ENCODE data around the gene CHDH. TPM values are rescaled to one million over a fixed set of nuclear protein-coding genes. Genes with fewer than 3 reads are reported as not detected.

The CHDH gene
- total RNA-seq, 4 donors from 2014 or later, result 2.8 to 15.9 (median 9.7) TPM

DNA sequence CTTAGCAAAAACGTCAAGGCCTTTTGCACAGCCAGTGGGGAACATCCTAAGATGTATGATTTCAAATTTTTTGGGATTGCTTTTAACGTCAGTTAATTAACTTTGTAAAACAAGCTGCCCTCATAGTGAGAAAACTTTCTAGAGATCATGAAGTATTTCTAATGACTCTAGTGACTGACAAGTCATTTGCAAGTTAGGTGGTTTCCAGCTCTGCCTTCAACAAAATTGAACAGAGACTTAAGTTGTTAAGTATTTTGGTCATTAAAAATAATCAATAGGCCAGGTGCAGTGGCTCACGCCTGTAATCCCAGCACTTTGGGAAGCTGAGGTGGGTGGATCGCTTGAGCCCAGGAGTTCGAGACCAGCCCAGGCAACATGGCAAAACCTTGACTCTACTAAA, 71.2 kb downstream of the CHDH start:
- WGBS, 2 donors, result 84 to 91% methylated on average over 5 of the region's 5 CpGs
- no peaks in the 10 kb centered on the region for H3K27me3 ChIP-seq

DNA sequence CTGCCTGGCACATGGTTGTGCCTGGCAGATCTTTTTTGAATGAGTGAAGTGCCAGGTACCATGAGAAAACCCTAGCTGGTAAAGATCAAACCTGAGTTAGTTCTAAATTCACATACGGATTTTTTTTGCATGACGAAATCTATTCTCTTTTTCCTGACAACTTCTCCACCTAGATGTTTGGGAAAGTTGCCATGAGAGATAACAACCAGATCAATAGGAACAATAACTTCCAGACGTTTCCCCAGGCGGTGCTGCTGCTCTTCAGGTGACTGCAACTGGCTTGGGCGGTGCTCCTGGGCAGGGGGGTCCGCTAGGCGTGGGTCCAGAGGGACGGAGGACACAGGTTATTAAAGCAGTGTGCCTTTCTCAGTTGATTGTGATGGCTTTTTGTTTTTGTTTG, 71.8 kb downstream of the CHDH start:
- DNase-seq (ENCODE audit: low spot score in 2 of 2), result no peak
- Histone ChIP-seq H3K9me3 (no peaks in the 10 kb centered on the region), H3K4me1 (peaks cover 0 to 28% (median 5%) of the 10 kb centered on the region in 4 donors), H3K27me3 (no peaks in the 10 kb centered on the region), H3K36me3 (no peaks in the 10 kb centered on the region), H3K4me3 (no peak overlapping the region), H3K27ac (no peak overlapping the region)
- WGBS, 2 donors, result 77% methylated on average over 8 of the region's 8 CpGs
- TF ChIP-seq EP300 (IDR thresholded peaks at IDR 0.05) (no peak), POLR2A (IDR thresholded peaks at IDR 0.05) (no peak)
- TF ChIP-seq, protein P1, sequence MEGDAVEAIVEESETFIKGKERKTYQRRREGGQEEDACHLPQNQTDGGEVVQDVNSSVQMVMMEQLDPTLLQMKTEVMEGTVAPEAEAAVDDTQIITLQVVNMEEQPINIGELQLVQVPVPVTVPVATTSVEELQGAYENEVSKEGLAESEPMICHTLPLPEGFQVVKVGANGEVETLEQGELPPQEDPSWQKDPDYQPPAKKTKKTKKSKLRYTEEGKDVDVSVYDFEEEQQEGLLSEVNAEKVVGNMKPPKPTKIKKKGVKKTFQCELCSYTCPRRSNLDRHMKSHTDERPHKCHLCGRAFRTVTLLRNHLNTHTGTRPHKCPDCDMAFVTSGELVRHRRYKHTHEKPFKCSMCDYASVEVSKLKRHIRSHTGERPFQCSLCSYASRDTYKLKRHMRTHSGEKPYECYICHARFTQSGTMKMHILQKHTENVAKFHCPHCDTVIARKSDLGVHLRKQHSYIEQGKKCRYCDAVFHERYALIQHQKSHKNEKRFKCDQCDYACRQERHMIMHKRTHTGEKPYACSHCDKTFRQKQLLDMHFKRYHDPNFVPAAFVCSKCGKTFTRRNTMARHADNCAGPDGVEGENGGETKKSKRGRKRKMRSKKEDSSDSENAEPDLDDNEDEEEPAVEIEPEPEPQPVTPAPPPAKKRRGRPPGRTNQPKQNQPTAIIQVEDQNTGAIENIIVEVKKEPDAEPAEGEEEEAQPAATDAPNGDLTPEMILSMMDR (IDR thresholded peaks at IDR 0.05), result no peak

More for the DNA sequence above, 71.2 kb downstream of the CHDH start:
- Histone ChIP-seq H3K4me1 (peaks cover 0 to 28% (median 5%) of the 10 kb centered on the region in 4 donors), H3K36me3 (no peaks in the 10 kb centered on the region), H3K27ac (no peak overlapping the region), H3K9me3 (no peaks in the 10 kb centered on the region), H3K4me3 (no peak overlapping the region)
- no peak for TF ChIP-seq POLR2A (IDR thresholded peaks at IDR 0.05)
- TF ChIP-seq EP300 (IDR thresholded peaks at IDR 0.05), result no peak
- TF ChIP-seq, protein P1 (IDR thresholded peaks at IDR 0.05), result no peak
- DNase-seq (ENCODE audit: low spot score in 2 of 2), result no peak

DNA sequence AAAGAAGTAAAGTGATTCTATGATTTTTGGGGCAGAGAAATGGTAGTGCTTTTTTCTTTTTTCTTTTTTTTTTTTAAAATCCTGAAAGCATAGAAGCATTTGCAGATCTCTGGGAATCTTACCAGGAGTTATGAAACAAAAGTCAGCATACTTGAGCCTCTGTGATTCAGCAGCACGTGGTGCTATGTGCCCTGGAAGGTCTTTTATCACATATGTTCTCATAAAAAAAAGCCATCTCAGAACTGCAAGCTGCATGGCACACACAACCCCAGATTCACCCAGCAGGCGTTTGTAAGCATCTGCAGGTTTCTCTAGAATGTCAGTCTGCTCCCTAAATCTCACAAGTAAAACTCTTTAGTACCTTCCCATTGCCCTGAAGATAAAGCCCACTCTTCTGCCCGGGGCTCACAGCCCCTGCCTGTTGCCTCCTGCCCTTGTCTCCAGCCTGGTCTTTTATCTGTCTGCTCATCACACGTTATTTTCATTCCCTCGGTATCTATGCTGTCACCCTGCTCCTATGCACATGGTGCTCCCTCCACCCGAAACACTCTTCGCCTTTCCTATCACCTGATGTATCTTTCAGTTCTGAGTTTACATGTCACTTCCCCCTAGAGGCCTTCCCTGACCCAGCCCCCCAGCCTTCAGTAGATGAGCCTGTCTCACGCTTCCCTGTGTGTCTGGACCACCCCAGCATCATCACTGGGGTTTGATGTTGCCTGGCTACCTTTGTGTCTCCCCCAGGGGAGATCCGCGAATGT, 72.4 kb downstream of the CHDH start:
- no peak overlapping the region for H3K4me3 ChIP-seq
- 66 to 69% methylated on average over 10 of the region's 10 CpGs for WGBS, 2 donors
- DNase-seq (ENCODE audit: low spot score in 2 of 2), result peak in 1 of 2 donors; percentile 53
- no peaks in the 10 kb centered on the region for H3K27me3 ChIP-seq
- no peaks in the 10 kb centered on the region for H3K36me3 ChIP-seq
- H3K27ac ChIP-seq, result peak overlapping the region in 2 of 4 donors; percentile 9 to 58
- no peaks in the 10 kb centered on the region for H3K9me3 ChIP-seq
- peaks cover 0 to 28% (median 5%) of the 10 kb centered on the region in 4 donors for H3K4me1 ChIP-seq
- TF ChIP-seq EP300 (IDR thresholded peaks at IDR 0.05) (peak in 1 of 2 donors; percentile 31), POLR2A (IDR thresholded peaks at IDR 0.05) (no peak)
- TF ChIP-seq, protein P1 (IDR thresholded peaks at IDR 0.05), result no peak

DNA sequence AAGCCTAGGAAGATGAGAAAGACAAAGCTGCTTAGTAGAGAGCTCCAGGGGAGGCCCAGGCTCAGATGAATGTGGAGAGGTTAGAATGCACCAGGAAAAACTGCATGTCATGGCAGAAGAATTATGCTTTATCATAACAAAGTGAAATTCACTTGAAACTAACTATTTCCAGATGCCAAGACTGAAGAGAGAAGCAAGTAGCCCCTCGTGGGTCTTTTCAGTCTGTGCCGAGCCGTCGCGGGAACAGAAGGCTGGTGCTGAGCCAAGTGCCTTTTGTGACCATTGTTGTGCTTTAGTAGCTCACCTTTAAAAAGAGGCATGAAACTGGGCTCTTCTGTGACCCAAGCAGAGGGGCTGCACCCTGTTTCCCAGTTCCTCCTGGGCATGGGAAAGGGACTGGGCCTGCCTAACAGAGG, 73.2 kb downstream of the CHDH start:
- peaks cover 0 to 28% (median 5%) of the 10 kb centered on the region in 4 donors for H3K4me1 ChIP-seq
- no peak overlapping the region for H3K4me3 ChIP-seq
- H3K9me3 ChIP-seq, result no peaks in the 10 kb centered on the region
- TF ChIP-seq POLR2A (IDR thresholded peaks at IDR 0.05) (no peak), EP300 (IDR thresholded peaks at IDR 0.05) (no peak)
- TF ChIP-seq, protein P1 (IDR thresholded peaks at IDR 0.05), result no peak
- WGBS, 2 donors, result 39 to 42% methylated on average over 5 of the region's 5 CpGs
- no peaks in the 10 kb centered on the region for H3K27me3 ChIP-seq
- DNase-seq (ENCODE audit: low spot score in 2 of 2), result no peak
- no peaks in the 10 kb centered on the region for H3K36me3 ChIP-seq
- H3K27ac ChIP-seq, result peak overlapping the region in 2 of 4 donors; percentile 9 to 55

DNA sequence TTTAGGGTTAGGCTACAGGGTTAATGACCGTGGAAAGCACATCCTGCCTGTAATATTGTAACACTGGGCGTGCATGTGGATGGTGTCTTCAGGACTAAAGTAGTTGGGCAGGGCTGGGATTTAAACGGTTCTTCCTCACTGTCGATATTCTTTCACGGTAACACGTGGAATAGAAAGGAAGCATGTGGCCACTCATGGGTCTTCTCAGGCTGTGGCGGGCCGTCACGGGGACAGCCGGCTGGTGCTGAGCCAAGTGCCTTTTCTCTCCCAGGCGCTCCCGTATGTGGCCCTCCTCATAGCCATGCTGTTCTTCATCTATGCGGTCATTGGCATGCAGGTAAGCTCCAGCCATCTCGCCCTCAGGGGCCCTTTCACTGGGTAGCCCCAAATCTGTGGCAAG, 73.7 kb downstream of the CHDH start:
- no peak for DNase-seq (ENCODE audit: low spot score in 2 of 2)
- H3K4me3 ChIP-seq, result no peak overlapping the region
- TF ChIP-seq POLR2A (IDR thresholded peaks at IDR 0.05) (no peak), EP300 (IDR thresholded peaks at IDR 0.05) (no peak)
- TF ChIP-seq, protein P1 (IDR thresholded peaks at IDR 0.05), result no peak
- peak overlapping the region in 1 of 4 donors; percentile 9 for H3K27ac ChIP-seq
- no peaks in the 10 kb centered on the region for H3K9me3 ChIP-seq
- peaks cover 0 to 28% (median 5%) of the 10 kb centered on the region in 4 donors for H3K4me1 ChIP-seq
- H3K27me3 ChIP-seq, result no peaks in the 10 kb centered on the region
- WGBS, 2 donors, result 60 to 66% methylated on average over 14 of the region's 14 CpGs
- H3K36me3 ChIP-seq, result no peaks in the 10 kb centered on the region
